Measurements from ENCODE around the gene ZNF536. TPM values are rescaled to one million over a fixed set of nuclear protein-coding genes. Genes with fewer than 3 reads are reported as not detected.

The ZNF536 gene
- total and polyA plus RNA-seq, 9 of the 15 experiments (the other 6 are each of a cell fraction or from before 2014, with no cell fraction given) = not detected

DNA sequence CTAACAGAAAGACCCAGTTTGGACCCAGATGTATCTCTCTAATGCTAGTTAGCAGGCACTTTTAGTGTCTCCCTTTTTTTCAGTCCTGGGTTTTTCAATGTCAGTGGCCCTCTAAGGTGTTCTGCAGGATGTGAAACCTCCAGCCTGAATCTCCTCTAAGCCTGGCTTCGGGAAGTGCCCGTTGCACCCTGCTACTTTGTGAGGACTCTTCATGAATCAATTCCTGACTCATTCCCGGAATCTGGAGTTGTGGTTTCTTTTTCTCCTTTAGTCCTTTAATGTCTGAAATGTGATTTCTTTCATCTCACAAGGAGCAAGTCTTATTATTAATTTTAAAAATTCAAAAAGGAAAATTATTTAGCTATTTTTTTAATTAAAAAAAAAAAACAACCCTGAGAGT lies 116.0 kb downstream of the ZNF536 start:
- H4K20me1 ChIP-seq (replicated peaks; ENCODE audit: control insufficient read depth, insufficient read depth, low read length) = no peaks in the 10 kb centered on the region
- H3K4me3 ChIP-seq = no peak overlapping the region
- POLR2A ChIA-PET = no interaction called here
- no peak overlapping the region for H3K27ac ChIP-seq (ENCODE audit: extremely low read depth, low read depth, low read length)
- no peaks in the 10 kb centered on the region; a peak in 1 of 5 replicates for H3K27me3 ChIP-seq (ENCODE audit: control insufficient read depth in 2 of 2, insufficient read depth in 2 of 2, low read length in 2 of 2)
- WGBS (ENCODE audit: insufficient coverage, low coverage, missing lambda C conversion rate) = 0% methylated on average over 3 of the region's 3 CpGs
- TF ChIP-seq NR3C1 (CRISPR knock-in tag; IDR thresholded peaks at IDR 0.05) (no peak), ZNF146 (CRISPR knock-in tag; IDR thresholded peaks at IDR 0.05; ENCODE audit: unreplicated experiment) (no peak), MCM2 (IDR thresholded peaks at IDR 0.05; ENCODE audit: low read depth) (no peak)
- TF ChIP-seq, protein P1, sequence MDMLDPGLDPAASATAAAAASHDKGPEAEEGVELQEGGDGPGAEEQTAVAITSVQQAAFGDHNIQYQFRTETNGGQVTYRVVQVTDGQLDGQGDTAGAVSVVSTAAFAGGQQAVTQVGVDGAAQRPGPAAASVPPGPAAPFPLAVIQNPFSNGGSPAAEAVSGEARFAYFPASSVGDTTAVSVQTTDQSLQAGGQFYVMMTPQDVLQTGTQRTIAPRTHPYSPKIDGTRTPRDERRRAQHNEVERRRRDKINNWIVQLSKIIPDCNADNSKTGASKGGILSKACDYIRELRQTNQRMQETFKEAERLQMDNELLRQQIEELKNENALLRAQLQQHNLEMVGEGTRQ (CRISPR knock-in tag; IDR thresholded peaks at IDR 0.05) = no peak
- H3K9me1 ChIP-seq (ENCODE audit: control insufficient read depth, insufficient read depth, low read length) = no peaks in the 10 kb centered on the region
- no peak overlapping the region for H3K4me2 ChIP-seq (ENCODE audit: insufficient read depth, low read length)
- intact Hi-C loops (cut with micrococcal nuclease) = no loop called here
- CTCF ChIA-PET (ENCODE audit: low intra/inter-chr PET ratio) = no interaction called here
- FAIRE-seq = no peak
- no peaks in the 10 kb centered on the region for H3K36me3 ChIP-seq (ENCODE audit: control insufficient read depth, insufficient read depth, low read length)
- no peaks in the 10 kb centered on the region for H3K4me1 ChIP-seq (replicated peaks in 1 of 2; ENCODE audit: control insufficient read depth in 2 of 2, insufficient read depth in 2 of 2, low read length in 2 of 2)
- H2AFZ ChIP-seq (ENCODE audit: low read depth, low read length) = no peak overlapping the region
- H3K79me2 ChIP-seq (ENCODE audit: control insufficient read depth, insufficient read depth, low read length) = no peaks in the 10 kb centered on the region
- in situ Hi-C loops (cut with MboI) = no loop called here
- H3K9ac ChIP-seq (ENCODE audit: insufficient read depth in 1 of 2, low read depth in 2 of 2, low read length in 2 of 2) = no peak overlapping the region
- H3K9me3 ChIP-seq (replicated peaks; ENCODE audit: control insufficient read depth, insufficient read depth, low read depth, low read length) = no peaks in the 10 kb centered on the region
- no TSS peak for BruUV-seq (replicated peaks)
- ATAC-seq = no peak
- DNase-seq (ENCODE audit: extremely low read depth in 1 of 4, low spot score in 3 of 4) = no peak

DNA sequence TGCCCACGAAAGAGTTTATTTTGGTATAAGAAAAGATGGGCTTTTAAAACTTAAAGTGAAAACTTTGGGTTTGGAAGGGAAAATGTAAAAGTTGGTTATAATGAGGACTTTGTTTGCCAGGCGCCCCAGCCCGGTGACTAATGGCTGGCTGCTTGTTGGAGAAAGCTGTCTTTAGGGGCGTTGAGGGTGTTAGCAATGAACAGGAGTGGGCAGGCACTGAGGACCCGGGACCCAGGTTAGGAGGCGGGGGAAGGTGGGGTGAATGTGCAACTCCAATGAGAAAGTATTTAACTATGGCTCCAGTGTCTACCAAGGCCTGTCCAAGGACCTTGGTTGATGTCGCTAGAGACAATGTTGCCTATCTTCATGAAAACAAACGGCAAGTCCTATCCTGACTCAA lies 118.6 kb downstream of the ZNF536 start:
- ChIA-PET POLR2A (no interaction called here), CTCF (ENCODE audit: low intra/inter-chr PET ratio) (no interaction called here)
- FAIRE-seq (no peak), ATAC-seq (no peak), DNase-seq (ENCODE audit: extremely low read depth in 1 of 4, low spot score in 3 of 4) (no peak)
- no peaks in the 10 kb centered on the region for H3K79me2 ChIP-seq (ENCODE audit: control insufficient read depth, insufficient read depth, low read length)
- no peaks in the 10 kb centered on the region for H4K20me1 ChIP-seq (replicated peaks; ENCODE audit: control insufficient read depth, insufficient read depth, low read length)
- intact Hi-C loops (cut with micrococcal nuclease) = no loop called here
- WGBS (ENCODE audit: insufficient coverage, low coverage, missing lambda C conversion rate) = 0% methylated on average over 8 of the region's 8 CpGs
- H3K27ac ChIP-seq (ENCODE audit: extremely low read depth, low read depth, low read length) = no peak overlapping the region
- H3K9me3 ChIP-seq (replicated peaks; ENCODE audit: control insufficient read depth, insufficient read depth, low read depth, low read length) = no peaks in the 10 kb centered on the region
- no peak overlapping the region for H3K4me2 ChIP-seq (ENCODE audit: insufficient read depth, low read length)
- no peaks in the 10 kb centered on the region for H3K9me1 ChIP-seq (ENCODE audit: control insufficient read depth, insufficient read depth, low read length)
- in situ Hi-C loops (cut with MboI) = no loop called here
- H3K27me3 ChIP-seq (ENCODE audit: control insufficient read depth in 2 of 2, insufficient read depth in 2 of 2, low read length in 2 of 2) = peaks cover 0 to 2% of the 10 kb centered on the region in 2 experiments; a peak in 1 of 5 replicates
- H3K36me3 ChIP-seq (ENCODE audit: control insufficient read depth, insufficient read depth, low read length) = no peaks in the 10 kb centered on the region
- no peak overlapping the region for H3K4me3 ChIP-seq
- BruUV-seq (replicated peaks) = no TSS peak
- H3K4me1 ChIP-seq (replicated peaks in 1 of 2; ENCODE audit: control insufficient read depth in 2 of 2, insufficient read depth in 2 of 2, low read length in 2 of 2) = no peaks in the 10 kb centered on the region
- no peak overlapping the region for H3K9ac ChIP-seq (ENCODE audit: insufficient read depth in 1 of 2, low read depth in 2 of 2, low read length in 2 of 2)
- H2AFZ ChIP-seq (ENCODE audit: low read depth, low read length) = no peak overlapping the region
- no peak for TF ChIP-seq FOXK2 (conservative IDR thresholded peaks at IDR 0.05 in 1 of 2, IDR thresholded peaks at IDR 0.05 in 1 of 2; ENCODE audit: low read depth in 2 of 2)
- TF ChIP-seq KLF13 (tag; IDR thresholded peaks at IDR 0.05; ENCODE audit: borderline replicate concordance, low read depth) = no peak
- no peak for TF ChIP-seq ZEB2 (IDR thresholded peaks at IDR 0.05)
- TF ChIP-seq TRIM24 (IDR thresholded peaks at IDR 0.05) = no peak
- TF ChIP-seq RBM34 (IDR thresholded peaks at IDR 0.05; ENCODE audit: borderline replicate concordance, insufficient read depth, low read length) = no peak
- TF ChIP-seq, protein P2, sequence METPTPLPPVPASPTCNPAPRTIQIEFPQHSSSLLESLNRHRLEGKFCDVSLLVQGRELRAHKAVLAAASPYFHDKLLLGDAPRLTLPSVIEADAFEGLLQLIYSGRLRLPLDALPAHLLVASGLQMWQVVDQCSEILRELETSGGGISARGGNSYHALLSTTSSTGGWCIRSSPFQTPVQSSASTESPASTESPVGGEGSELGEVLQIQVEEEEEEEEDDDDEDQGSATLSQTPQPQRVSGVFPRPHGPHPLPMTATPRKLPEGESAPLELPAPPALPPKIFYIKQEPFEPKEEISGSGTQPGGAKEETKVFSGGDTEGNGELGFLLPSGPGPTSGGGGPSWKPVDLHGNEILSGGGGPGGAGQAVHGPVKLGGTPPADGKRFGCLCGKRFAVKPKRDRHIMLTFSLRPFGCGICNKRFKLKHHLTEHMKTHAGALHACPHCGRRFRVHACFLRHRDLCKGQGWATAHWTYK (CRISPR knock-in tag; IDR thresholded peaks at IDR 0.05) = no peak
- TF ChIP-seq DIDO1 (tag; IDR thresholded peaks at IDR 0.05; ENCODE audit: low read depth) = no peak
- no peak for TF ChIP-seq STAT5A (IDR thresholded peaks at IDR 0.05; ENCODE audit: borderline replicate concordance, low read length)
- no peak for TF ChIP-seq NFIC (IDR thresholded peaks at IDR 0.05)
- no peak for TF ChIP-seq MEIS2 (IDR thresholded peaks at IDR 0.05; ENCODE audit: partially characterized antibody)
